NCI-H1105 (cell line): ENCODE measurements around the gene ATP5MC2.
"Not testable (repeated sequence)": the region's sequence is repeated elsewhere in the genome, so short reads cannot be mapped to it uniquely, and the experiment has no call there.

Experiments used
- DNase-seq: peaks from one replicate; lab custom pipeline; 2025; lab: John Stamatoyannopoulos, UW

Gene ATP5MC2

DNA sequence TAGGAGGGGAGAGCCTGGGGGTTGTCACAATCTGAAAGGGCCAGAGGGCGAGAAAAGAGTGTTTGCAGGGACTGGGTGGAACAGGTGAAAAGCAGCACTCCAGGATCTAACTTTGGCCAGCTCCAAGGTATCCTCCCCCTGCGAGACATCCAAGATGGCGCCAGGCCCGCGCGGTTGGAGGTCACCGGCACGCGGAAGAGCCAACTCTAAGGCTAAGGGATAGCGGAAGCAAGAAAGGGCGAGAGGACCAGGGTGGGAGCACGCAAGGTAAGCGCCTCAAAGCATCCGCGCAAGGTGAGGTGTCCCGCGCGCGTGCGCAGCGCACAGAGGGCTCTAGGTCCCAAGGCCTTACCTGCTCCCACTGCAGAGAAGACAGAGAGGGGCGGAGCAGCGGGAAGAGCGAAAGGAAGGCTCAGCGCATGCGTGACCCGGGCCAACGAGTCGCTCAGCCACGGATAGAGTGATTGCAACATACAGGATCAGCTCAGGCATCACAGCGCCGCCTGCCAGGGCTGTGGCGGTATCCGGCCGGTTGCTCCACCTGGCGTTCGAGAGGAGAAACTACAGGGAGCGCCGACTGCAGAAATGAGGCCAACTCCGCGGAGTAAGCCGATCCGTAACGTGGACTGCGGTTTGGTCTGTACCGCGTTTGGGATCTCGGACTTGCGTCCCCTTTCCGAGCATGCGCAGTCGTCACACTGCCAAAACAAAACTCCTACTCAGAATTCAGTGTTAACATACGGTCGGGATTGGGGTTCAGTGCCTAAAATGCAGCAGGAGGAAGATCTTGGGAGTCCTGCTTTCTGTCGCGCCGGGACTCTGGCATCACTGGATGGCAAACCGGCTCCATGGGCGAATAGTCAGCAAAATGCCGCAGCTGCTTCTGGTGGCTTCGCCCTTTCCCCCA, at the start of gene ATP5MC2:
Gene ATP5MC2 (minus strand): TSS at position 383 of the 907 bp plus-strand sequence. CDS start 3,469 bp downstream, outside the sequence.
- peak; percentile 92 for DNase-seq

DNA sequence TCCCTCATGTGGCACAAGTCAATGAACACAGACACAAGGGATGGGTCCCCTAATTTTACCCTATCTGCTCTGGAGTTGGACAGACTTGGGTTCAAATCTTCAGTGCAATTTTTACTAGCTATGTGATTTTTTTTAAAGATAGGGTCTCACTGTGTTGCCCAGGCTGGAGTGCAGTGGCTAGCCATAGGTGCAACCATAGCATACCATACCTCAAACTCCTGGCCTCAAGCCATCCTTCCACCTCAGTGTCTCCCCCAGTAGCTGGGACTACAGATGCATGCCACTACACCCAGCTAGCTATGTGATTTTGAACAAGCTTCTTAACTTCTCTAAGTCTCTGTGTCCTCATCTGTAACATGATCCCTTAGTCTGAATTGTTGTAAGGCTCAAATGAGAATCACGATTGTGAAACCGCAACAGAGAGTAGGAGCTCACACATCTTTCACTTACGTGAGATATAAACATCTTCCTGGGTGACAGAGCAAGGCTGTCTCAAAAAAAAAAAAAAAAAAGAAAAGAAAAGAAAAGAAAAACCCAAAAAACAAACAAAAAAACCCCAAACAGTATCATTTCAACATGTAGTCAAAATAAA, 46.7 kb upstream of the ATP5MC2 start:
- no peak for DNase-seq

DNA sequence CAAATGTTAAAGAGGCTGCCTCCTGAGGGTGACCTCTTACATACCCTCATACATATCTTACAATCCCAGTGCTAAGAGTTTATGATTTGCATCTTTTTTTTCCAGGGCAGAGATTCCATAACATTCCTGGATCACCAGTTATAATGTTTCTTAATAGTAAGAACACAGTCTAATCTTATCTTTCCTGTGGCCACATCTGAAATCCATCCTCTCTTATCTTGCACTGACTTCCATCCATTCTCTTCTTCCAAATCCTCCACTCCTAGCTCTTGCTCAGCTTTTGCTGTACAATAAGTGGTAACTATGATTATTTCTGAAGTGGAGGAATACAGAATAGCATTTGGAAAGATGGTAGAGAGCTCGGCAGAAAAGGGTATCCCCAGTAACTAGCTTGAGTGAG, 45.1 kb upstream of the ATP5MC2 start:
- no peak for DNase-seq

DNA sequence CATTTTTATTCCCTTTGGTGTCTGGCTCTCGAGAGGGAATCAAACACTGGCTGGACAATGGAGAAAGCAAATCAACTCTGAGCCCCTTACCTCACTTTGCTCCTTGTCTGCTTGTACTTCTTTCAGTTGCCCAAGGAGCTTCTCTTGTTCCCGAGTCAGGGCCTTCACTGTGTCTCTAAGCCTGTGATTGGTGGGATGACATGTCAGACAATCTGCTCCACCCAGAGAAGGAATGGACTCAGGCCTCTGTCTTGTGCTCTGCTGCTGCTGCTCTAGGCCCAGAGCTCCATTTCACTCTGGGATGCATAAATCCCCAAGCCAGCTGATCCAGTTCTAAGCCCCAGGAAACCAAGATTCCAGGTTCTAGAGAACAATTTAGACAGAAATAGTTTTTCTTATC, 43.8 kb upstream of the ATP5MC2 start:
- DNase-seq, result no peak

DNA sequence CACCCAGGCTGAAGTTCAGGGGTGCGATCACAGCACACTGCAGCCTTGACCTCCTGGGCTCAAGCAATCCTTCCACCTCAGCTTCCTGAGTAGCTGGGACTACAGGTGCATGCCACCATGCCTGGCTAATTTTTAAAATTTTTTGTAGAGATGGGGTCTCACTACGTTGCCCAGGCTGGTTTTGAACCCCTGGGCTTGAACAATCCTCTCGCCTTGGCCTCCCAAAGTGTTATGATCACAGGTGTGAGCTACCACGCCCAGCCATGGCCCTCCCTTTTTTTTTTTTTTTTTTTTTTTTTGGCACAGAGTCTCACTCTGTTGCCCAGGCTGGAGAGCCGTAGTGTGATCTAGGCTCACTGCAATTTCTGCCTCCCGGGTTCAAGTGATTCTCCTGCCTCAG, 42.7 kb upstream of the ATP5MC2 start:
- not testable (repeated sequence) for DNase-seq

DNA sequence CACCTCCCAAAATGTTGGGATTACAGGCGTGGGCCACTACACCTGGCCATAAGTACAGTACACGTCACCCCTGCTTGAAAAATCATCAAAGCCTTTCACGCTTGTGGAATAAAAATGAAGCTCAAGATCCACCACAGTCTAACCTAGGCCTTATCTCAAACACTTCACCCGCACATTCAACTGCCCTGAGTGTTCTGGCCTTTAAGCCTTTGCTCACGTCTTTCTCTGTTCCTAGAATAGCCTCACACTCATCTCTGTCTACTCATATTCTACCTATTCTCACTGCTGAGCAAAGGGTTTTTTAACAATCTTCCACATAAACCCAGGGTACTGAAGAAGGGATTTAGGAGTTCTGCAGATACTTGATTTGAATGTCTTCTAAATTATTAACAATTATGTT, 41.4 kb upstream of the ATP5MC2 start:
- DNase-seq, result no peak

- no peak for DNase-seq
Observed at GRCh38 chr12:53714004-53714403, 38.1 kb upstream of the ATP5MC2 start.

- DNase-seq, result no peak
Observed at GRCh38 chr12:53713516-53713915, 37.6 kb upstream of the ATP5MC2 start.

- no peak for DNase-seq
Observed at GRCh38 chr12:53712059-53712643, 36.3 kb upstream of the ATP5MC2 start.

DNA sequence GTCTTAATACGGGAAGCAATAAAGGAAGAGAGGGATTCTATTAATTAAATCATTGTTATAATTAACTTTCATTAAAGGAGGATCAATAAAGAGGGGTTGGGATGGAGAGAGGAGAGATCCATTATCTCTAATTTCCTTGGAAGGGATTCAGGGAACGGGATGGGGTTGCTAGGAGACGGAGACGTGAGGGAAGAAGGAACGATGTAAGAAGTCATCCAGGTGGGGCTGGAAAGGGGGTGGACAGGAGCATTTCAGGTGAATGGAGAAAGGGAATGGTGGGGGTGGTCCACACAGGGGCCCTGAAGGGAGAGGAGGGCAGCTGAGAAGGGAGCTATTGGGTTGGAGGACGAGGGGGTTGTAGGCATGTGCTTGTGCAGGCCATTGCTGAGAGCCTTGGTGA, 34.2 kb upstream of the ATP5MC2 start:
- no peak for DNase-seq

DNA sequence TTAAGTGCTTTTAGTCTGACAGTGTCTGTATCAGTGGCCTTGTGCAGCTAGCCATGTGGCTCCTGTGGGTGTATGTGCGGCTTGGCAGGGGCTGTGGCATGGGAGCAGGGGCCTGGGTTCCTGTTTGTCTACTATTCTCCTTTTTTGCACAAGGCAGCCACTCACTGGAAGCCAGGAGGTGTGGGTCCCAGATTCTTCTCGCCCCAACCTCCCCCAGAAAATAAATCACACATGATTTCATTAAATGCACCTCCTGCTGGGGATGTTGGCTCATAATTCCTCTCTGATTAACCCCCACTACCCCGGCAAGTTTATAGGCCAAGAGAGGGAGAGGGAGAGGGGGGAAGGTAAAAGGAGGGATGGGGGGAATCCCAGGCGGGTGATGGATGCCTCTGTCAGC, 33.8 kb upstream of the ATP5MC2 start:
- DNase-seq, result no peak

GRCh38 chr12:53706080-53706479, 30.2 kb upstream of the ATP5MC2 start:
- no peak for DNase-seq

DNA sequence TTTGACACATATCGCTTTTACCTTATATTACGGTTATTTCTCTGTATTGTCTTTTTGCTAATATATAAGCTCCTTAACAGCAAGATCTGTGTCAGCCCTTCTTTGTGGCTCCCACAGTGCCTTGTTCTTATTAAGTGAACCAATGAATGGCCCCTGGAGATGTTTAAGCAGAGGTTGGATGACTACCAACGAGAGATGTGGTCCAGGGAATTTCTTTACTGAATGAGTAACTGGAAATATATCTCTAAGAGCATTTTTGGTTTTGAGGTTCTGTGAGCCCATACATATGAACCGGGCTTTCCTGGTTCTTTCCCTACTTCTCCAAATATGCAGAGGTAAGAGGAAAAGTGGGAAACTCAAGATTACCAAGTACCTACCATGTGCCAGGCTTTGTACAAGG, 27.9 kb upstream of the ATP5MC2 start:
- DNase-seq, result no peak

GRCh38 chr12:53701518-53702264, 25.8 kb upstream of the ATP5MC2 start:
- peak; percentile 24 for DNase-seq

GRCh38 chr12:53700567-53700966, 24.7 kb upstream of the ATP5MC2 start:
- no peak for DNase-seq

DNA sequence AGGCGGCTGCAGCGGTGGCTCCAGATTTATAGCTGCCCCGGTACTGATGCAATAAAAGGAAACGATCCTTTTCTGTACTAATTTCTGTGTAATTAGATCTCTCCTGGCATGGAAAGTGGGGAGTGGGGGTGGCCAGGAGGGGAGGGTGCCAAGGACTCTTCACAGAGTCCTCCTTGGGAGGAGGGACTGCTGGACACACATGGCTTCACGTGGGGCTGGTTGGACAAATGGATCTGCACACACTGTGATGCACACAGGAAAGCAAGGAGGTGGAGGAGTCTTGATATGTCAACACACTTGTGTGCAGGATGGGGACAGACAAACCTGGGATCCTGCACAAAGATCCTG, 23.8 kb upstream of the ATP5MC2 start:
- no peak for DNase-seq

DNA sequence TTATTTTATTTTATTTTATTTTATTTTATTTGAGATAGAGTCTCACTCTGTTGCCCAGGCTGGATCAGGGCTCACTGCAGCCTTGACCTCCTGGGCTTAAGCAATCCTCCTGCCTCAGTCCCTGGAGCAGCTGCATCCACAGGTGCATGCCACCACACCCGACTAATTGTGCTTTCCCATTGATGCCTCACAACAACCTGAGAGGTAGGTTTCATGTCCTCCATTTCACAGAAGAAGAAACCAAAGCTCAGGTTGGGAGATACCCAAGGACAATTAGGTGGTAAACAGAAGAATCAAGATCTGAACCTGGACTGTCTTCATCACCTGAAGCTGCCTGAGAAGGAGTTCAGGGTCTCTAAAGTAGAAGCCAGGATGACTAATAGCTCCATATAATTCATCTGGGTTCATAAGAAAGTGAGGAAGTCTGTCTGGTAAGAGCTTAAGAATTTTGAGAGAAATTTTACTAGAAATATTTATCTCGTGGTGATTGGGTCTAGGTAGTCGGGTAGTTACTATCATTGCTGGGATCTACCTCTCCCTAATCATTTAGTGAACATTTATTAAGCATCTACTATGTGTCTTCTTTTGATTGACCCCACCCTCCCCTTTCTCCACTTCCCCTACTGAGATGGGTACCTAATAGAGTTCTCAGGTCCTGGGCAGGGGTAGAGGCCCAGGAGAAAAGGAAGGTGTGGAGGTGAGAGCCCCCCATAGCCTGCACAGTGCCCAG, 23.2 kb upstream of the ATP5MC2 start:
- no peak for DNase-seq

GRCh38 chr12:53696655-53697331, 20.9 kb upstream of the ATP5MC2 start:
- no peak for DNase-seq

GRCh38 chr12:53696285-53696654, 20.4 kb upstream of the ATP5MC2 start:
- DNase-seq, result peak; percentile 80

- no peak for DNase-seq
Observed at GRCh38 chr12:53695152-53696145, 19.6 kb upstream of the ATP5MC2 start.
